ENCODE measurements around the gene TLE7.

TLE7 gene

DNA sequence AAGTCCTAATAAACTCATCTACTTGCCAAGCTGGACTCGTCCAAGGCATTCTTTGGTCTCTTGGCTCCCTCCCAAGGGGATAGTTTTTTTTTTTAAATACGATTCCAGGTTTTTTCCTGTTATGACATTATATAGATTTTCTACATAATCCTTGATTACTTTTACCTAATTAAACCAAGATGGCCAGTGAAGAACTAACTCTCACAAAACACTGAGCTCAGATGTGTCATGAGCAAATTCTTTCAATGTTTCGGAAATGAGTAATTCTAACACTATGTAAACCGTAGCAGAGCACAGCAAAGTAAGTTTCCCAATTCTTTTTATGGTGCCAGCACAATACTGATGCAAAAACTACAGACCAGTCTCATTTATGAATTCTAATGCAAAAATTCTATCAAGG is 18.4 kb upstream of the TLE7 start:
- peaks cover 26% of the 10 kb centered on the region for H3K4me1 ChIP-seq (ENCODE audit: insufficient read depth, low read length)
- H3K9me3 ChIP-seq (ENCODE audit: insufficient read depth, low read length, severe bottlenecking) = no peaks in the 10 kb centered on the region
- no peaks in the 10 kb centered on the region for H3K27me3 ChIP-seq (ENCODE audit: insufficient read depth, low read length, poor library complexity)
- no peak overlapping the region for H2AFZ ChIP-seq (ENCODE audit: low read depth, low read length)
- TF ChIP-seq EZH2 (IDR thresholded peaks at IDR 0.05; ENCODE audit: borderline replicate concordance, low read depth, low read length, severe bottlenecking) = no peak
- TF ChIP-seq, protein P1, sequence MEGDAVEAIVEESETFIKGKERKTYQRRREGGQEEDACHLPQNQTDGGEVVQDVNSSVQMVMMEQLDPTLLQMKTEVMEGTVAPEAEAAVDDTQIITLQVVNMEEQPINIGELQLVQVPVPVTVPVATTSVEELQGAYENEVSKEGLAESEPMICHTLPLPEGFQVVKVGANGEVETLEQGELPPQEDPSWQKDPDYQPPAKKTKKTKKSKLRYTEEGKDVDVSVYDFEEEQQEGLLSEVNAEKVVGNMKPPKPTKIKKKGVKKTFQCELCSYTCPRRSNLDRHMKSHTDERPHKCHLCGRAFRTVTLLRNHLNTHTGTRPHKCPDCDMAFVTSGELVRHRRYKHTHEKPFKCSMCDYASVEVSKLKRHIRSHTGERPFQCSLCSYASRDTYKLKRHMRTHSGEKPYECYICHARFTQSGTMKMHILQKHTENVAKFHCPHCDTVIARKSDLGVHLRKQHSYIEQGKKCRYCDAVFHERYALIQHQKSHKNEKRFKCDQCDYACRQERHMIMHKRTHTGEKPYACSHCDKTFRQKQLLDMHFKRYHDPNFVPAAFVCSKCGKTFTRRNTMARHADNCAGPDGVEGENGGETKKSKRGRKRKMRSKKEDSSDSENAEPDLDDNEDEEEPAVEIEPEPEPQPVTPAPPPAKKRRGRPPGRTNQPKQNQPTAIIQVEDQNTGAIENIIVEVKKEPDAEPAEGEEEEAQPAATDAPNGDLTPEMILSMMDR (IDR thresholded peaks at IDR 0.05; ENCODE audit: borderline replicate concordance, extremely low read depth, low read length, poor library complexity, severe bottlenecking) = no peak
- peaks cover 8% of the 10 kb centered on the region; the same call in 1 of the 2 replicates for H3K36me3 ChIP-seq (ENCODE audit: insufficient read depth, low read length)
- no peak overlapping the region for H3K27ac ChIP-seq (ENCODE audit: low read length)
- H3K4me2 ChIP-seq (ENCODE audit: insufficient read depth, low read length) = peak overlapping the region; percentile 74; the same call in 1 of the 2 replicates
- H4K20me1 ChIP-seq (ENCODE audit: insufficient read depth, low read length) = peaks cover 6% of the 10 kb centered on the region; the same call in 1 of the 2 replicates
- H3K9ac ChIP-seq (ENCODE audit: low read depth, low read length) = no peak overlapping the region
- H3K79me2 ChIP-seq (ENCODE audit: insufficient read depth, low read length) = peaks cover 18% of the 10 kb centered on the region
- no peak for DNase-seq
- no peak for ATAC-seq (ENCODE audit: insufficient read depth, low read depth)
- H3K4me3 ChIP-seq (ENCODE audit: low read depth in 1 of 2, low read length in 2 of 2) = no peak overlapping the region

DNA sequence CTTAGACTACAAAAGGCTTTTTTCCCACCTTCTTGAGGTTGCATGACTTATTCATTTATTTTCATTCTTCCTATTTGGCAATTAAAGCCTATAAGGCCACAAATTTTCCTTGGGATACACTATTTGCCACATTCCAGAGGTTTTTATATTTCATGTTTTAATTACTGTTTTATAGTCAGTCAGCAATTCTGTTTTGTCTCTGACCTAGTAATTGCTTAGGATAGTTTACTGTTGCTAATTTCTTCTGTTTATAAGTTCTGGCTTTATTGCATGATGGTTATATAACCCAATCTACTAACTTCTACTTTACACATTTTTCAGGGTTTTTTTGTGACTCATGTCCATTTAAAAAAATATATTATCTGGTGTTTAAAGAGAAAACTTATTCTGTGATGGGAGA is 17.7 kb upstream of the TLE7 start:
- Histone ChIP-seq H3K4me3 (ENCODE audit: low read depth in 1 of 2, low read length in 2 of 2) (no peak overlapping the region), H3K27ac (ENCODE audit: low read length) (no peak overlapping the region), H3K4me1 (ENCODE audit: insufficient read depth, low read length) (peaks cover 26% of the 10 kb centered on the region), H3K27me3 (ENCODE audit: insufficient read depth, low read length, poor library complexity) (no peaks in the 10 kb centered on the region), H3K9ac (ENCODE audit: low read depth, low read length) (no peak overlapping the region), H4K20me1 (ENCODE audit: insufficient read depth, low read length) (peaks cover 6% of the 10 kb centered on the region; the same call in 1 of the 2 replicates), H2AFZ (ENCODE audit: low read depth, low read length) (no peak overlapping the region), H3K9me3 (ENCODE audit: insufficient read depth, low read length, severe bottlenecking) (no peaks in the 10 kb centered on the region), H3K4me2 (ENCODE audit: insufficient read depth, low read length) (no peak overlapping the region), H3K36me3 (ENCODE audit: insufficient read depth, low read length) (peaks cover 8% of the 10 kb centered on the region; the same call in 1 of the 2 replicates), H3K79me2 (ENCODE audit: insufficient read depth, low read length) (peaks cover 18% of the 10 kb centered on the region)
- DNase-seq (no peak), ATAC-seq (ENCODE audit: insufficient read depth, low read depth) (no peak)
- TF ChIP-seq, protein P1 (IDR thresholded peaks at IDR 0.05; ENCODE audit: borderline replicate concordance, extremely low read depth, low read length, poor library complexity, severe bottlenecking) = no peak

DNA sequence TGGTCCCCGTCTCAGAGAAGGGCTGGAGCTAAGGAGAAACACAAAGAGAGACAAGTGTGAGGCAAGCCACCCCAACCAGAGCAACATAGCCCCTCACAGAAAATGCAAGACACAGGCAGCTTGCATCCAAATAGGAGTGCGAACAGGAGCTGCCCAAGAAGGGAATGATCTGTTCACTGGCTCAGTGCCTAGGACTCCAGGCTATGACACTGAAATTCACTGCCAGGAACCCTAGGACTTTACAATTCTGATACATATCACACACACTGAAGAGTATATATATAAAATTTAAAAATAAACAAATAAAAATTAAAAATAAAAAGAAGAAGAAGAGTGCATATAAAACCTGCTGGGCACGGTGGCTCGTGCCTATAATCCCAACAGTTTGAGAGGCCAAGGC is 14.9 kb upstream of the TLE7 start:
- peaks cover 27% of the 10 kb centered on the region for H3K36me3 ChIP-seq (ENCODE audit: insufficient read depth, low read length)
- no peak overlapping the region for H3K27ac ChIP-seq (ENCODE audit: low read length)
- ATAC-seq (ENCODE audit: insufficient read depth, low read depth) = no peak
- H4K20me1 ChIP-seq (ENCODE audit: insufficient read depth, low read length) = peaks cover 6% of the 10 kb centered on the region; the same call in 1 of the 2 replicates
- no peaks in the 10 kb centered on the region for H3K27me3 ChIP-seq (ENCODE audit: insufficient read depth, low read length, poor library complexity)
- H3K4me3 ChIP-seq (ENCODE audit: low read depth in 1 of 2, low read length in 2 of 2) = no peak overlapping the region
- no peaks in the 10 kb centered on the region for H3K9me3 ChIP-seq (ENCODE audit: insufficient read depth, low read length, severe bottlenecking)
- no peak for TF ChIP-seq EZH2 (IDR thresholded peaks at IDR 0.05; ENCODE audit: borderline replicate concordance, low read depth, low read length, severe bottlenecking)
- TF ChIP-seq, protein P1 (IDR thresholded peaks at IDR 0.05; ENCODE audit: borderline replicate concordance, extremely low read depth, low read length, poor library complexity, severe bottlenecking) = no peak
- H2AFZ ChIP-seq (ENCODE audit: low read depth, low read length) = no peak overlapping the region
- H3K9ac ChIP-seq (ENCODE audit: low read depth, low read length) = no peak overlapping the region
- peaks cover 16% of the 10 kb centered on the region for H3K79me2 ChIP-seq (ENCODE audit: insufficient read depth, low read length)
- H3K4me2 ChIP-seq (ENCODE audit: insufficient read depth, low read length) = no peak overlapping the region
- H3K4me1 ChIP-seq (ENCODE audit: insufficient read depth, low read length) = peaks cover 16% of the 10 kb centered on the region
- no peak for DNase-seq

DNA sequence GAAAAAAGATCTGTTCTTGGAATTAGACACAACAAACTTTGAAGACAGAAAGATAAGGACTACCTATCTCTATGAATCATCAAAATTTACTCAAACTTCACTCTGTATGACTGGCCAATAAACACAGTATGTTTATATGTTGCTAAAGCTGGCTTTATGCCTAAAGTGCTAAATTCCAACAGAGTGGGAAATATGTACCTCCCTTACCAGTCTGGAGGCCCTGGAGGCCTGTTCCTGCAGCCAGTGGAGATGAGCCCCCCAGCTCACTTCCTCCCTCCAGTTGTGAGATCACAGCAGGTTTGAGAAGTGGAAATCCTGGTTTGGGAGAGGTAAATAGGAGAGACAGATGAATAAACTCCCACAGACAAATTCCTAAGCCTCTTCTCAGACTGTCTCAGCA is 11.2 kb upstream of the TLE7 start:
- Histone ChIP-seq H3K9ac (ENCODE audit: low read depth, low read length) (no peak overlapping the region), H3K4me2 (ENCODE audit: insufficient read depth, low read length) (no peak overlapping the region), H3K36me3 (ENCODE audit: insufficient read depth, low read length) (peaks cover 62% of the 10 kb centered on the region)

More for the DNA sequence above, 11.2 kb upstream of the TLE7 start:
- Histone ChIP-seq H4K20me1 (ENCODE audit: insufficient read depth, low read length) (no peaks in the 10 kb centered on the region), H3K9me3 (ENCODE audit: insufficient read depth, low read length, severe bottlenecking) (peaks cover 28% of the 10 kb centered on the region), H3K79me2 (ENCODE audit: insufficient read depth, low read length) (no peaks in the 10 kb centered on the region), H3K27ac (ENCODE audit: low read length) (no peak overlapping the region), H3K4me3 (ENCODE audit: low read depth in 1 of 2, low read length in 2 of 2) (no peak overlapping the region), H2AFZ (ENCODE audit: low read depth, low read length) (no peak overlapping the region), H3K4me1 (ENCODE audit: insufficient read depth, low read length) (no peaks in the 10 kb centered on the region), H3K27me3 (ENCODE audit: insufficient read depth, low read length, poor library complexity) (no peaks in the 10 kb centered on the region)
- TF ChIP-seq EZH2 (IDR thresholded peaks at IDR 0.05; ENCODE audit: borderline replicate concordance, low read depth, low read length, severe bottlenecking) = no peak
- TF ChIP-seq, protein P1 (IDR thresholded peaks at IDR 0.05; ENCODE audit: borderline replicate concordance, extremely low read depth, low read length, poor library complexity, severe bottlenecking) = no peak
- DNase-seq = no peak
- no peak for ATAC-seq (ENCODE audit: insufficient read depth, low read depth)
